ENCODE data around the gene TAS1R3.
A peak's percentile ranks its signal among the peaks of the same experiment; 100 is the strongest.

TAS1R3 gene

DNA sequence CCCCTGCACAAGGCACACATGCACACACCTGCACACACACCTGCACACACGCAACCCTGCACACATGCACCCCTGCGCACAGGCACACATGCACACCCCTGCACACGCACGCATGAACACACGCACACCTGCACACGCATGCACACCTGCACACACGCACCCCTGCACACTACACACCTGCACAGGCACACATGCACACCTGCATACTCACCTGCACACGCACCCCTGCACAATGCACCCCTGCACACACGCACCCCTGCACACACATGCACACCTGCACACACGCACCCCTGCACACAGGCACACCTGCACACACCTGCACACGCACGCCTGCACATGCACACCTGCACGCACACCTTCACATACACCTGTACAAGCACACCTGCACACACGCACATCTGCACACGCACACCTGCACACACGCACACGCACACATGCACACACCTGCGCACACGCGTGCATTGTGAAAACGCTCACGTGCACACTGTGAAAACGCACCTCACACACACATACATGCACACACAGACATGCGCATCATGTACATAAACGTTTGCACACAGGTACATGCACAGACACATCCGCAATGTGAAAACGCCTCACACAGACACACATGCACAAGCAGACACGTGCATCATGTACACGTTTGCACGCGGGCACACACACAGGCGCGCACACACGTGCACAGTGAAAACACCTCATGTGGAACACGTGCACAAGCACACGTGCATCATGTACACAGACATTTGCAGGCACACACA is 9.9 kb downstream of the TAS1R3 start:
- no peak for DNase-seq

DNA sequence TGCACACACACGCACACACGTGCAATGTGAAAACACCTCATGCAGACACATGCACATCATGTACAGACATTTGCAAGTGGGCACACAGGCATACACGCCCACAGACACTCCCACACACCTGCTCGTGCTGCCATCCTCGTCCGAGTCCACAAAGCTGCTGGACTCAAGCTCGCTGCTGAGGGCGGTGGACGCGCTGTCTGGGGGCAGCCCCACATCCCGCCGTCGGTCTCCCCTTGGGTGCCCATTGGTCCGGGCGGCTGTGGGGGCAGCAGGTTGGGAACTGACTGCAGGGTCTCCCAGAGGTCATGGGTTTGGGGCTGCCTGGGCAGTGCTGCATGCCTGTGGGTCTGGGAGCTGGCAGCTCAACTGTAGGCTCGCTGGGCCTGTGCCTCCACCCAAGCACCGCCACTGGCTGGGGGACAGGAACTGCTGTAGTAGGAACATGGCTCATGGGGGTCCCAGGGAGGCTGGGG is 10.5 kb downstream of the TAS1R3 start:
- DNase-seq = no peak

- DNase-seq = no peak
Observed at GRCh38 chr1:1342061-1342562, 11.0 kb downstream of the TAS1R3 start.

DNA sequence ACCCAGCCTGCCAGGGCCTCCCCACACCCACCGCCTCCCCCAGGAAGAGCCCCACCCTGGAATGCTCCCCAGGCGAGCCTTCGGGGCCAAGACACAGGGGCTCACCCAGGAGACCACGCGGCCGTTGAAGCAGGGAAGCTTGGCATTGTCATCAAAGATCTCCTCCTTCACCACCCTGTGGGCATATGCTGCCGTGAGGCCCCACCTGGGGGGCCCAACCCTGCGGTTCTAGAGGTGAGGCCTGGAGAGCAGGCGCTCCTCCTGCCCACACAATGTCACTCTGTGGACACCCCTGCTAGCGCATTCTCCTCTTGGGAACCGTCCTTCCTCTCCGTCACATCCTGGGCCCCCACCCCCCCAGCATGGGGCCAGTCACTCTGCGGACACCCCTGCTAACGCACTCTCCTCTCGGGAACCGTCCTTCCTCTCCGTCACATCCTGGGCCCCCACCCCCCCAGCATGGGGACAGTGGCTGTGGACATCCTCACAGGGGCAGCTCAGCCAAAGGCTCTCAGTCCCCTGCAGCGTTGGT is 11.6 kb downstream of the TAS1R3 start:
- DNase-seq = no peak

GRCh38 chr1:1343811-1344421 is 12.8 kb downstream of the TAS1R3 start:
- no peak for DNase-seq

GRCh38 chr1:1344655-1345361 is 13.7 kb downstream of the TAS1R3 start:
- DNase-seq = peak; percentile 65

DNA sequence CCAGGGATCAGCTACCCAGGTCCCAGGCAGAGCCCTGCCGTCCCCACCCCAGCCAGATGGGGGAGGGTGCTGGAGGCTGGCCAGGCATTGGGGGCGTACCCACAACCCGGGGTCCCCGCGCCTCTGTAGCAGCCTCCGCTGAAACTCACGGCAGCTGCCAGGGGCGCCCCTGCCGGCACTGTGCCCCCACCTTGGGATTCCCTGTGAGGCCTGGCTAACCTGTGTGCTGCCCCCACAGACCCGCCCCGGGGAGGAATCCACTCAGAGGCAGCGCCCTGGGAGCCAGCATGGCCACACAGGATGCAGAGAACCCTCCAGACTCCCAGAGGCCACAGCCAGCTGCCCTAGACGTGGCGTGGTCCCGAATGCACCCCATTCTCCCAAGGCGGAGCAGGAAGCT is 14.3 kb downstream of the TAS1R3 start:
- no peak for DNase-seq

DNA sequence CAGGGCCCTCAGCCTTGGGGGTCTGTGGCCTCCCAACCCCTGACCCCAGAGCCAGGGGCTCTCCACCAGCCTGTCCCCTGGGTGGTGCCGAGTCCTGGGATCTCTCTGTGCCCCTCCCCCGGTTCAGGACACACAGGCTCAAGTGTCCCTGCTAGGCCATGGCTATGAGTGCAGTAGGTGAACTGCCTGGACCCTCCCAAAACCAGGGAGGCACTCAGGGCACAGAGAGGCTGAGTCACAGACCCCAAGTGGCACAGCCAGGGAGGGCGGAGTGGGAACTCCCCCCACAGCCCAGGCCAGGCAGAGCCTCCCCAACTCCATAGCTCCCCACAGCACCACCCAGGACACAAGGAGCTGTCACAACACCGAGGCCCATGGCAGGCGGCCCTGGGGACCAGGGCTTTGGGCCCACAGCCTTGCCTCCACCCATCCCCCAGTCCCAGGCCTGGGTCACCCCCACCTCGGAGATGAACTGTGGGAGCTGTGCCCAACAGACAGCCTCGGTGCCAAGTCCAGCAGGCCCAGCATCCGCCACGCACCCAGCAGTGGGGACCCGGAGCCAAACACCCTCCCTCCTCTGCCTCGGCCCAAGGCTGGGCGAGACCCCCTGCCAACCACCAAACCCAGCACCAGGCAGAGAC is 14.9 kb downstream of the TAS1R3 start:
- DNase-seq = no peak

GRCh38 chr1:1346501-1346890 is 15.4 kb downstream of the TAS1R3 start:
- DNase-seq = no peak

DNA sequence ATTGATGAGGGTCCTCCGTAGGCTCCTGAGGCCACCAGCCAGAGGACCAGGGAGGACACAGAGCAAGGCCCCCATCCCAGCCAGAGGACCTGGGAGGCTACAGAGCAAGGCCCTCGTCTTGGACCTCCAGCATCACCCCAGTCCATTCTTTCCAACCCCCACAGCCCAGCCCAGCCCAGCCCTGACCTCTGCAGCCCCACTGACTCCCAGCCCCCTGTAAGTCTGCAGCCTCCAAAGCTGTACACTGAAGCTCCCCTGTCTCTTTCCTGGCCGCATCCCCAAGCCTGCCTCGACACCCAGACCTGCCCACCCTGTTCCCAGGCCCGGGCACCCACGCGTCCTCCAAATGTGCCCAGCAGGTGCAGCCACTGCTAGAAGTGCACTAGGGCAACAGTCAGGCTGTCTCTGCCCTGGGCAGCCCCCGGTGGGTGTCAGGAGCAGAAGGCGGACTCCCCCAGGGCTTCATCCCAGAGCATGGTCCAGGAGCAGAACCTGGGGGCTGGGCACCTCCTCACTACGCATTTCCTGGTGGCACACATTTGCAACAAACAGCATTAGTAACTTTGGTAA is 16.0 kb downstream of the TAS1R3 start:
- no peak for DNase-seq

- no peak for DNase-seq
Observed at GRCh38 chr1:1347663-1348419, 16.8 kb downstream of the TAS1R3 start.

DNA sequence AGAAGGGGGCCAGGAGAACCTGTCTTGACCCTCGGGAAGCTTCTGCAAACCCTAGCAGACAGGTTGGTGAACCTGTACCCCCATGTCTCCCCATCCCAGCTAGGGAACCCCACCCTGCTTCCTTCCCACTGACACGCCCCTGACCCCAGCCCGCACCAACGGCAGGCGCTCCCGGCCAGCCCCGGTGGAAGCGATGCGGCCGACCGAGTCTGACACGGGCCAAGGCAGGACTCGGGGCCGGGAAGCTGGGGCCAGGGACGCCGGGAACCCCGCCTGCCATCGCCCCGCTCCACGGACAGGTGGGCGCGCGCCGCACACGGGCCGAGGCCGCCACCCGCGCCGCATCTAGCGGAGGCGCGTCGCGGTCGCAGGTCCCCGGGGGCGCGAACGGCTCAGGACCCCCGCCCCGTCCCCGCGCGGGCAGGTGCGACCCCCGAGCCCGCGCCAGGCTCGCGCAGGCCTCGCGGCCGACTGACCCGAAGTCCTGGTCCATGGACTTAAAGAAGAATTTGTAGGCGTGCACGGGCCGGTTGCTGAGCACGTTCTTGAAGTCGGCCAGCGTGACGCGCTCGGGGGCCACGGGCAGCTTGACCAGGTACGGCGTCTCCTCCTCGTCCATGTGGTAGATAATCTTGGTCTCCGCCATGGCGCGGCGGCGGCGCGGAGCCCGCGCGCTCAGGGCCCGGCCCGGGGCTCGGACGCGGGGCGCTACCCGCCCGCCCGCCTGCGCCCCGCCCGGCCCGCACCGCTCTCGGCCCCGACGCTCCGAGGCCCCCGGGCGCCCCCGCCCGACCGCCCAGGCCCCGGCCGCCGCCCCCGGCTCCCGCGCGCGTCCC is 17.6 kb downstream of the TAS1R3 start:
- DNase-seq = no peak

- DNase-seq = peak; percentile 58
Observed at GRCh38 chr1:1349256-1350012, 18.4 kb downstream of the TAS1R3 start, which contains the start of gene DVL1. Gene DVL1, minus strand, starts transcription at chr1:1349418. Its CDS starts 353 bp downstream, at chr1:1349065.

DNA sequence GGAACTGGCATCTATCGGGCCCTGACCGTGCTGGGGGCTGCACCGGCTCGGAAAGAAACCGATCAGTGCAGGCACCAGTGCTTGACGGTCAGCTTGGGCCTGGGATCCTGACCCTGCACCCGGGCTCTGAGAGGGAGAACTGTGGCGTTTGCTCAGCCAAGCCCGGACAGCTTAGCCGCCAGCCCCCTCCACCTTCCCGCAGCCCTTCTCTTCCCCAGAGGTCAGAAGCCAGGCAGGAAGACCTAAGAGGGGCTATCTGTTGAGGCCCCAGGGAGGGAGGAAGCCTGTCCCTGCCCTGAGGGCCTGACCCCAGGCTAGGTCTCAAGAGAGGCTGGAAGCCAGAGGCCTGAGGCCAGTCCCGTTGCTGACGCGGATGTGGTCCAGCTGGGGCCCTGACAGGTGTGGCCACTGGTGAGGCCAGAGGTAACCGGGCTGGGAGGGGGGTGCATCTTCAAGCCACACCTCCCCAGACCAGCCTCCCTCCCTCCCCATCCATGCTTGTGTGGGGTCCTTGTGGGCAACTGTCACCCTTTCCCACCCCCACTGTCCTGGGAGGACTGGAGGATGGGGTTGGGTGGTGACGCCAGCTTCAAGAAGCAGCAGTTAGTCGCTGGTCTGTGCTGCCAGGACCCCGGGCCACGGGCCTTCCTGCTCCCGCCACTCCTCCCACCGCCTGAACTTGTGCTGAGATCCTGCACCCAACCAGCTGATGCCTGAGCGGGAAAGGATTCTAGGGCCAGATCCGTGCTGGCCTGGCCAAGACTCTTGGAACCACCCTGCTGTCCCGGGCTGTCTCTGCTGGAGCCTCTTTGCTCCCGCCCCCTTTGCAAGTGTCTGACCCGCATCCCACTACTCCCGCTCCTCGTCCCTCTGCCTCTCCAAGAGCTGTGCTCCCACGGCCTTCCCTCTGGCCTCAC is 20.7 kb downstream of the TAS1R3 start:
- no peak for DNase-seq

DNA sequence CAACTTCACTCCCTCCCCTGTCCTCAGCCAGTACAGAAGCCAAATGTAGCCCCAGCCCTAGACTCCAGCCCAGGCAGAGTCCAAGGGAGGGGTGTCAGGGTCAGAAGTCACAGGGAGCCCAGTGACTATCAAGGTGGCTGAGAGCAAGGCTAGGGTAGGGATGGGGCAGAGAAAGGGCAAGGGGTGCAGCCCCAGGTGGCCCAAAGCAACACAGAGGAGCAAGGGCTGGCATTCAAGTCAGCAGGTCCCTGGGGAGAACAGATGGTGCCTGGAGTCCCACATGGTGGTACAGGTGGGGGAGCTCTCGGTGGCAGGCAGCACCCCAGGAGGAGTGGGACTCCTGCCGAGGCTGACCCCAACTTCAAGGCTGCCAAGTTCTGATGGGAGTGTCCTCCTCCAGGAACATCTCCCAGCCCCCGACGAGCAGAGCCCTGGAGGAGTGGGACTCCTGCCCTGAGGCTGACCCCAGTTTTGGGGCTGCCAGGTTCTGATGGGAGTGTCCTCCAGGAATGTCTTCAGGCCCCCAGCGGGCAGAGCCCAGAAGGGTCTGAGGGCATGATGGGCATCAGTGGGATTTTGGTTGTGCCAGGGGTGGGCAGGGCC is 21.8 kb downstream of the TAS1R3 start:
- DNase-seq = no peak

DNA sequence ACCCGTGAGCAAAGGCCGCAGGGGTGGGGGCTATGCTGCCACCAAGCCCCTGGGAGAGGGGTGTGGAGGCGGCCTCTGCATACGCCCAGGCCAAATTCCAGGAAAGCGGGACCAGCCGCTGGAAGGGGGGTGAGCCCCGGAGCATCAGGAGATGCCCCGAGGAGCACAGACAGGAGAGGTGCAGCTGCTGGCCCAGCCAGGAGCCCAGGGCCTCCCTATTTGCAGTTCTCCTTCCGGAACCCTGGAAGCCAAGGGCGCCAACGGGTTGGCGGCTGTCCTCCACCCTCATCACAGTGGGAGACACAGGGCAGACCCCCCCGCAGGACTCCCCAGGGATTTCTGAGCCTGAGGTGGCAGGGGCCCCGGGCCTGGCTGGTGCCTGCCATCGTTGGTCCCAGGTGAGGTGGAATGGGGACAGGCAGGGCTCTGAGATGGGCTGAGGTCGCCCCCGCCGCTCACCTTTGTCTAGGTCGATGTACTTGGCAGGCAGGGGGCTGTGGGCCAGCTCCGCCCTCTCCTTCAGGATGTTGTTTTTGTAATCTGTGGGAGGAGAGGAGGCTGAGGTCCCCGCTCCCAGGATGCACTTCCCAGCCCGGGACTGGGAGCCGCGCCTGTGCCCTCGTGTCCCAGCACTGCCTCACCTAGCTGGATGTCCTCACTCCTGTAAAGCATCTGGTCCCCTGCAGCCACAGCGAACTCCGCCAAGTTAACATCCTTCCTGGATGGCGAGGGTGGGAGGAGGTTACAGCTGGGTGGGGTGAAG is 22.5 kb downstream of the TAS1R3 start:
- no peak for DNase-seq
